HG03439 (cell line): ENCODE data around the gene NEK11.
"Not testable (repeated sequence)": the region's sequence is repeated elsewhere in the genome, so short reads cannot be mapped to it uniquely, and the experiment has no call there.

ENCODE experiments used
- ATAC-seq: cut with Tn5 transposase; IDR thresholded peaks from one replicate; pipeline ENCODE4 v1.9.1; 2021; ENCODE audit warnings: mild to moderate bottlenecking, moderate library complexity; ENCODE audit not compliant: unreplicated experiment

Gene NEK11

GRCh38 chr3:131353016-131353877 is 326.6 kb downstream of the NEK11 start:
- no peak for ATAC-seq

GRCh38 chr3:131353986-131354385 is 327.3 kb downstream of the NEK11 start:
- ATAC-seq: no peak

GRCh38 chr3:131356006-131356595 is 329.4 kb downstream of the NEK11 start:
- no peak for ATAC-seq

GRCh38 chr3:131357275-131357674 is 330.6 kb downstream of the NEK11 start:
- no peak for ATAC-seq

GRCh38 chr3:131360191-131360755 is 333.6 kb downstream of the NEK11 start:
- ATAC-seq: no peak

GRCh38 chr3:131361066-131361463 is 334.4 kb downstream of the NEK11 start:
- not testable (repeated sequence) for ATAC-seq

GRCh38 chr3:131361464-131362421 is 335.1 kb downstream of the NEK11 start:
- ATAC-seq: no peak

GRCh38 chr3:131363275-131363674 is 336.6 kb downstream of the NEK11 start:
- no peak for ATAC-seq

GRCh38 chr3:131370935-131371687 is 344.4 kb downstream of the NEK11 start:
- no peak for ATAC-seq

- no peak for ATAC-seq
These were observed 345.0 kb downstream of the NEK11 start for GRCh38 chr3:131371688-131372066.

- ATAC-seq: no peak
These were observed 348.1 kb downstream of the NEK11 start for GRCh38 chr3:131374741-131375140.

GRCh38 chr3:131380821-131381444 is 354.3 kb downstream of the NEK11 start:
- ATAC-seq: not testable (repeated sequence)

GRCh38 chr3:131381445-131382291 is 355.0 kb downstream of the NEK11 start, which contains the start of gene NUDT16:
TSS of gene NUDT16 (plus strand) at chr3:131381774. CDS start at chr3:131381805, 31 bp downstream.
- peak; percentile 99 for ATAC-seq

- no peak for ATAC-seq
These were observed 359.9 kb downstream of the NEK11 start for GRCh38 chr3:131386429-131387165.

- ATAC-seq: no peak
These were observed 361.3 kb downstream of the NEK11 start for GRCh38 chr3:131387796-131388489.

GRCh38 chr3:131388490-131388799 is 361.8 kb downstream of the NEK11 start:
- no peak for ATAC-seq

GRCh38 chr3:131390331-131390730 is 363.7 kb downstream of the NEK11 start:
- no peak for ATAC-seq

GRCh38 chr3:131393051-131393450 is 366.4 kb downstream of the NEK11 start:
- no peak for ATAC-seq
